Measurements from ENCODE around the gene SND1. TPM values are rescaled to one million over a fixed set of nuclear protein-coding genes. Genes with fewer than 3 reads are reported as not detected.

The SND1 gene
- total RNA-seq, 1 donor from 2014 or later, result 232 TPM

DNA sequence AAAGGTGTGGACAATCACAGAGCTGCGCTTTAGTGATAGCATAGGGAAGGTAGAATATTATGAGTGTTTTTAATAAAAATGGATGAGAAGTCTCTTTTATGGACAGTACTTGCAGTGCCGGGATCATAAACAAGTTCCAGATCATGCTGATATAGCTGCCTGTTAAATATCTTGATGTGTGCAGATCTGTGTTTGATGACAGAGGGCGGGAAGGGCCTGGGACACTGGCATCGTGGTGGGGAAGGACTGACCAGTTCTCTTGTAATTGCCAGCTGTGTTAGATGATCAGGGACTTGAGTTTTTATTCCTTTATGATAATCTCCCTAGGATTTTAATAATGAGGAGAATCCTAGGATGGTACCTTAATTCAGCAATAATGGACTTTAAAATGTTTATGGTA is 14.6 kb downstream of the SND1 start:
- TF ChIP-seq, protein P1, sequence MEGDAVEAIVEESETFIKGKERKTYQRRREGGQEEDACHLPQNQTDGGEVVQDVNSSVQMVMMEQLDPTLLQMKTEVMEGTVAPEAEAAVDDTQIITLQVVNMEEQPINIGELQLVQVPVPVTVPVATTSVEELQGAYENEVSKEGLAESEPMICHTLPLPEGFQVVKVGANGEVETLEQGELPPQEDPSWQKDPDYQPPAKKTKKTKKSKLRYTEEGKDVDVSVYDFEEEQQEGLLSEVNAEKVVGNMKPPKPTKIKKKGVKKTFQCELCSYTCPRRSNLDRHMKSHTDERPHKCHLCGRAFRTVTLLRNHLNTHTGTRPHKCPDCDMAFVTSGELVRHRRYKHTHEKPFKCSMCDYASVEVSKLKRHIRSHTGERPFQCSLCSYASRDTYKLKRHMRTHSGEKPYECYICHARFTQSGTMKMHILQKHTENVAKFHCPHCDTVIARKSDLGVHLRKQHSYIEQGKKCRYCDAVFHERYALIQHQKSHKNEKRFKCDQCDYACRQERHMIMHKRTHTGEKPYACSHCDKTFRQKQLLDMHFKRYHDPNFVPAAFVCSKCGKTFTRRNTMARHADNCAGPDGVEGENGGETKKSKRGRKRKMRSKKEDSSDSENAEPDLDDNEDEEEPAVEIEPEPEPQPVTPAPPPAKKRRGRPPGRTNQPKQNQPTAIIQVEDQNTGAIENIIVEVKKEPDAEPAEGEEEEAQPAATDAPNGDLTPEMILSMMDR (IDR thresholded peaks at IDR 0.05; ENCODE audit: insufficient read depth, low read length, severe bottlenecking), result no peak
- FAIRE-seq (no peak), DNase-seq (ENCODE audit: low read depth) (no peak)
- Histone ChIP-seq H3K36me3 (ENCODE audit: control insufficient read depth, insufficient read depth, low read length) (peaks cover 5% of the 10 kb centered on the region), H3K27me3 (ENCODE audit: control insufficient read depth, insufficient read depth, low read length) (no peaks in the 10 kb centered on the region), H3K4me3 (ENCODE audit: low read depth, low read length) (no peak overlapping the region)

DNA sequence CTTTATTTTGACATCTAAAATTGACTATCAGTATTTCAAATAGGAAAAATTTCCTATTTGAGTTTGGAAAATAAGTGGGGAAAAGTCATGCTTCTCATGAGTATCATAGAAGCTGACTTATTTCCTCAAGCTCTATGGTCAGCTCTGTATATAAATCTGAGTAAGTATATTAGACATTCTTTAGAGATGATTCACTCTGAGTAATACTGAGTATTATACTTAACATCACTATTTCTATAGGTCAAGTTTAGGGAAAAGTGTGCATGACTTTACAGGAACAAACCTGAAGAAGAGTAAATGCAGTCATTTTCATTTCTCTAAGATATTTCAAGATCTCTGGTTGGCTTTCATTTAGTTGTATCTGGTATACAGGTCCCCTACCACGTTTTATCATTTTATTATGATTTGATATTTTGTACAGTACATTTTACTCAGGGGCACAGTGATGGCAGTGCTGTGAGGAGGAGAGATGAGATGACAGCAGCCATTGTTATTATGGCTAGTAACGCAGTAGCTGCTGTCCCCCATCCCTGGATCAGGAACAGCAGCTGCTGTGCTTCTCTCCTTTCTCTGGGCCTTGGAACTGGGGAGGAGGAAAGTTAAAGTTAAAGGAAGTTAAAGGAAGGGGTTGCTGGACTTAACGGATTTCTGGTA is 15.2 kb downstream of the SND1 start:
- FAIRE-seq (no peak), DNase-seq (ENCODE audit: low read depth) (peak; percentile 96)
- TF ChIP-seq, protein P1 (IDR thresholded peaks at IDR 0.05; ENCODE audit: insufficient read depth, low read length, severe bottlenecking), result no peak
- Histone ChIP-seq H3K36me3 (ENCODE audit: control insufficient read depth, insufficient read depth, low read length) (peaks cover 5% of the 10 kb centered on the region), H3K27me3 (ENCODE audit: control insufficient read depth, insufficient read depth, low read length) (no peaks in the 10 kb centered on the region), H3K4me3 (ENCODE audit: low read depth, low read length) (no peak overlapping the region)

DNA sequence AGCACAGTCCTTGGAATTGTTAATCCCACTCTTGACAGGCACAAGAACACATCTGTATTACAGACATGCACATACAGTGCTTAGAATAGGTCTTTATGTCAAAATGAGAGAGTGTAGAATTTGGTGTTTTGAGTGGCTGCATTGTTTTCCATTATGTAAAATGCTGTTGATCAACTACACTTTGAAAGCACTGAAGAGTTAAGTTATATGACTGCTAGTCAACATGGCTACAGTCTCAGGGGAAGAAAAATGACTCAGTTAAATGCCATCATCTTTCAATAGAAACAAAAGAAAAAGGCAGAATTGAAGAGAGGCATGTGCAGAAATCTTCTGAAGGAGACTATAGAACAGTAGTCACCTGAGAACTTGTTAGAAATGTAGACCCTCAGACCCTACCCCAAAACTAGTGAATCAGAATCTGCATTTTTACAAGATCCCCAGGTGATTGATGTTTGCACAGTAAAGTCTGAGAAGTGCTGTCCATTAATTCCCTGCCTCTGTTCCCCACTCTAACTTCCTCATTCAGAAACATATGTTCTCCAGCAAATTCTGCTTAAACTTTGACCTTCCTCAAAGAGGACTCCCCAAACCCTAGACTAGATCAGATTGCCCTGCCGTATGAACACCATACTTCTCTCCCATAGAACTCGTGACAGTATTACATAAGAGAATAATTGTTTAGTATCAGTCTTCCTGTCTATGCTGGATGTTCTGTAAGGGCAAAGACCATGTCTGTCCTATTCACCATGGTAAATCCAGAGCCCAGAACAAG is 16.0 kb downstream of the SND1 start:
- no peak overlapping the region for H3K4me3 ChIP-seq (ENCODE audit: low read depth, low read length)

DNA sequence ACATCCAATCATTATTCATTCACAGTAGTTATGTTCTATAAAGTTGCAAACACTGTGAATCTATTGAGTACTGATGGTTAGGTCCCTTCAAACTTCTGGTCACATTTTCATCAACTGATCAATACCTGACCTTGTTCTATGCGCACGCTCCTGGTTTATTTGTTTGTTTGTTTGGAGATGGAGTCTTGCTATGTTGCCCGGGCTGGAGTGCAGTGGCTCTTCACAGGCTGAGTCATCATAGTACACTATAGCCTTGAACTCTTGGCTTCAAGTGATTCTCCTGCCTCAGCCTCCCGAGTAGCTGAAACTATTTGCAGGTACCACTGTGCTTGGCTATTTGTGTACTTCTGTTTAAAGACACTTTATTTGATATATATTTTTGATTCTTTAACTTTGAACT is 19.3 kb downstream of the SND1 start:
- Histone ChIP-seq H3K27me3 (ENCODE audit: control insufficient read depth, insufficient read depth, low read length) (no peaks in the 10 kb centered on the region), H3K4me3 (ENCODE audit: low read depth, low read length) (no peak overlapping the region), H3K36me3 (ENCODE audit: control insufficient read depth, insufficient read depth, low read length) (peaks cover 3% of the 10 kb centered on the region)
- FAIRE-seq, result no peak
- DNase-seq (ENCODE audit: low read depth), result no peak
- TF ChIP-seq, protein P1 (IDR thresholded peaks at IDR 0.05; ENCODE audit: insufficient read depth, low read length, severe bottlenecking), result no peak

More for the DNA sequence above, 16.0 kb downstream of the SND1 start:
- DNase-seq (ENCODE audit: low read depth) (peak; percentile 51), FAIRE-seq (no peak)
- H3K27me3 ChIP-seq (ENCODE audit: control insufficient read depth, insufficient read depth, low read length), result no peaks in the 10 kb centered on the region
- H3K36me3 ChIP-seq (ENCODE audit: control insufficient read depth, insufficient read depth, low read length), result peaks cover 3% of the 10 kb centered on the region
- TF ChIP-seq, protein P1 (IDR thresholded peaks at IDR 0.05; ENCODE audit: insufficient read depth, low read length, severe bottlenecking), result no peak

DNA sequence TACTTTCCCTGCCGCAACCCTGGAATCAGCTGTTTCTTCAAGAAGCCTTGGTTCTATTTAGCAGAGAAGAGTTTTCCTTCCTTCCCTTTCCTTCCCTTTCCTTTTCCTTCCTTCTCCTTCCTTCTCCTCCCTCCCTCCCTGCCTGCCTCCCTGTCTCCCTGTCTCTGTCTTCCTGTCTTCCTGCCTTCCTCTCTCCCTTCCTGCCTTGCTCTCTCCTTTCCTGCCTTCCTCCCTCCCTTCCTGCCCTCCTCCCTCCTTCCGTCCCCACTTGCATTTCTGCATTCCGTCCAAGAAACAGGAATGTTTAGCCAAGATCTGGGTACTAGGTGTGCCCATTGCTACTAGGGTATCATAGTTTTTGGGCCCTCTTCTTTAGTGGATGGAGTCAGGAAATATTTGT is 21.9 kb downstream of the SND1 start:
- H3K36me3 ChIP-seq (ENCODE audit: control insufficient read depth, insufficient read depth, low read length), result peaks cover 2% of the 10 kb centered on the region
- DNase-seq (ENCODE audit: low read depth) (no peak), FAIRE-seq (no peak)
- TF ChIP-seq, protein P1 (IDR thresholded peaks at IDR 0.05; ENCODE audit: insufficient read depth, low read length, severe bottlenecking), result no peak
- H3K27me3 ChIP-seq (ENCODE audit: control insufficient read depth, insufficient read depth, low read length), result no peaks in the 10 kb centered on the region
- no peak overlapping the region for H3K4me3 ChIP-seq (ENCODE audit: low read depth, low read length)

Measured in bronchial epithelial cell (primary cell).